Astrocyte (in vitro differentiated cells and primary cell): ENCODE measurements around the gene FRMD5.

Experiments used
- EZH2 ChIP-seq: IDR thresholded peaks from 2 replicates; pipeline ENCODE4 v1.6.1; 2012; ENCODE audit warnings: mild to moderate bottlenecking, low read length, inconsistent platforms; ENCODE audit not compliant: insufficient read depth
- TF ChIP-seq, protein P1 (sequence below): IDR thresholded peaks from 2 replicates; pipeline ENCODE4 v1.5.1; 2011; ENCODE audit warnings: low read depth, mild to moderate bottlenecking, inconsistent platforms, low read length, moderate library complexity; ENCODE audit not compliant: insufficient read depth

DNA sequence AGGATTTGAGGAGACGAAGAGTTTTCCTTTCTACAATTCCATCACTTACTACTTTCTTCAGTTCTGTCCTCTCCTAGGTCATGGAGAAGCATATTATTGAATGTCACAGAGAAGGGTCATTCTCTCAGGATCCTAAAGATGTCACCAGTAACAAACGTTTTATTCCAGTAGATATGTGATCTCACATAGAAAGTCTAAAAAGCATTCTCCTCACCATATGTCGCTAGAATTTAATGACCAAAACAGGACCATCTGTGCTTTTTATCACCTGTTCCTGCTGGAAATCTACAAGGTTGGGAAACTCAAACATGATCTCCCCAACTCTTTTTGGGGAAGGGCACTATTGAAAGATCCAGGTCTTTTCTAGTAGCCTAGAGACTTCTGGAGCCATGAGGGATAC lies 24.0 kb upstream of the FRMD5 start:
- no peak for TF ChIP-seq EZH2
- TF ChIP-seq, protein P1, sequence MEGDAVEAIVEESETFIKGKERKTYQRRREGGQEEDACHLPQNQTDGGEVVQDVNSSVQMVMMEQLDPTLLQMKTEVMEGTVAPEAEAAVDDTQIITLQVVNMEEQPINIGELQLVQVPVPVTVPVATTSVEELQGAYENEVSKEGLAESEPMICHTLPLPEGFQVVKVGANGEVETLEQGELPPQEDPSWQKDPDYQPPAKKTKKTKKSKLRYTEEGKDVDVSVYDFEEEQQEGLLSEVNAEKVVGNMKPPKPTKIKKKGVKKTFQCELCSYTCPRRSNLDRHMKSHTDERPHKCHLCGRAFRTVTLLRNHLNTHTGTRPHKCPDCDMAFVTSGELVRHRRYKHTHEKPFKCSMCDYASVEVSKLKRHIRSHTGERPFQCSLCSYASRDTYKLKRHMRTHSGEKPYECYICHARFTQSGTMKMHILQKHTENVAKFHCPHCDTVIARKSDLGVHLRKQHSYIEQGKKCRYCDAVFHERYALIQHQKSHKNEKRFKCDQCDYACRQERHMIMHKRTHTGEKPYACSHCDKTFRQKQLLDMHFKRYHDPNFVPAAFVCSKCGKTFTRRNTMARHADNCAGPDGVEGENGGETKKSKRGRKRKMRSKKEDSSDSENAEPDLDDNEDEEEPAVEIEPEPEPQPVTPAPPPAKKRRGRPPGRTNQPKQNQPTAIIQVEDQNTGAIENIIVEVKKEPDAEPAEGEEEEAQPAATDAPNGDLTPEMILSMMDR: no peak
